OCI-LY3 (cell line): ENCODE data around the gene PSMA2.

Experiments
- H2AFZ ChIP-seq: fragments of 200-600, 300-600 bp; shearing (Covaris generic); 2 replicates; pipeline ENCODE4 v1.6.0; 2014; ENCODE audit warnings: antibody characterized with exemption, low read depth, low read length
- H3K27ac ChIP-seq: fragments of 200-600, 300-600 bp; sonication (generic); 2 replicates; pipeline ENCODE4 v1.5.1; 2014; ENCODE audit warnings: mild to moderate bottlenecking, low read length, moderate library complexity, mixed read lengths
- H3K27me3 ChIP-seq: fragments of 200-600, 300-600 bp; sonication (generic); 2 replicates; pipeline ENCODE4 v1.6.1; 2014; ENCODE audit warnings: low read depth, low read length, mixed read lengths
- H3K36me3 ChIP-seq: fragments of 200-600, 300-600 bp; sonication (generic); replicated peaks from 2 replicates; pipeline ENCODE3; 2014; ENCODE audit warnings: low read depth, low read length, mixed read lengths
- H3K4me1 ChIP-seq: fragments of 300-600, 200-600 bp; sonication (generic); 2 replicates; pipeline ENCODE4 v1.6.1; 2014; ENCODE audit warnings: low read length, mixed read lengths
- H3K4me2 ChIP-seq: fragments of 200-600, 300-600 bp; sonication (generic); 2 replicates; pipeline ENCODE4 v1.6.1; 2014; ENCODE audit warnings: low read length, mixed read lengths
- H3K4me3 ChIP-seq: fragments of 300-600, 200-600 bp; sonication (generic); 2 replicates; pipeline ENCODE4 v1.5.1; 2014; ENCODE audit warnings: antibody characterized with exemption, mild to moderate bottlenecking, low read length, moderate library complexity
- H3K79me2 ChIP-seq: fragments of 300-600, 200-600 bp; shearing (Covaris generic); 2 replicates; pipeline ENCODE4 v1.6.1; 2014; ENCODE audit warnings: mild to moderate bottlenecking, low read length, mixed read lengths
- H3K9ac ChIP-seq: fragments of 300-600, 200-600 bp; shearing (Covaris generic); 2 replicates; pipeline ENCODE4 v1.6.0; 2014; ENCODE audit warnings: mild to moderate bottlenecking, low read length, moderate library complexity
- H3K9me3 ChIP-seq: fragments of 200-600, 300-600 bp; shearing (Covaris generic); 2 replicates; pipeline ENCODE4 v1.6.1; 2014; ENCODE audit warnings: low read length, mixed read lengths; ENCODE audit not compliant: insufficient read depth
- H4K20me1 ChIP-seq: fragments of 200-600, 300-600 bp; sonication (generic); 2 replicates; pipeline ENCODE4 v1.6.1; 2016; ENCODE audit warnings: low read length, mixed read lengths; ENCODE audit not compliant: insufficient read depth
- CTCF ChIP-seq: fragments of 200-600, 300-600 bp; sonication (generic); IDR thresholded peaks from 2 replicates; pipeline ENCODE4 v1.5.1; 2014; ENCODE audit warnings: antibody characterized with exemption, low read length, low read depth
- EZH2phosphoT487 ChIP-seq: fragments of 200-600 bp; shearing (Covaris generic); IDR thresholded peaks from 2 replicates; pipeline ENCODE4 v1.6.1; 2018; ENCODE audit warnings: antibody characterized with exemption, mixed run types, low read depth

The PSMA2 gene

GRCh38 chr7:42950417-42950816, 18.4 kb upstream of the PSMA2 start:
- no peaks in the 10 kb centered on the region for H4K20me1 ChIP-seq
- TF ChIP-seq CTCF (no peak), EZH2phosphoT487 (no peak)
- no peaks in the 10 kb centered on the region for H3K79me2 ChIP-seq
- peaks cover 14% of the 10 kb centered on the region for H3K4me1 ChIP-seq
- H3K4me3 ChIP-seq = no peak overlapping the region
- H3K27me3 ChIP-seq = no peaks in the 10 kb centered on the region
- H3K27ac ChIP-seq = no peak overlapping the region
- no peaks in the 10 kb centered on the region for H3K9me3 ChIP-seq
- H3K9ac ChIP-seq = no peak overlapping the region
- H3K4me2 ChIP-seq = no peak overlapping the region
- no peak overlapping the region for H2AFZ ChIP-seq
- H3K36me3 ChIP-seq = peaks cover 3% of the 10 kb centered on the region

DNA sequence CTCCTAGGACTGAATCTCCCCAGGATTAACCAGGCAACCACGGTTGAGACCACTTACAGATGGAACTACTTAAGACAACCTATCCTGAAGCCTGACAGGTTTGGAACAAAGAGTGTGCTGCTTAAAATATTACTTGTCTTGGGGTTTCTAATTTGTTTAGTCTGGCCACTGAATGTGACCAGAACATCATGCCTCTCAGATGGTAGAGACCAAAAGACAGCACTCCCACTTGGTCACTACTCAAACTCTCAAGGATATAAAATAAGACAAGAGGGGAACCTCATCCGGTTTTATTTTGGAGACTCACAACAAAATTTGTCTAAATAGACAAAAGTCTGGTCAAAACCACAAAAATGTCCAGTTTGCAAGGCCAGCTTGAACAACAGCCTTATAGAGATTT, 15.5 kb upstream of the PSMA2 start:
- no peaks in the 10 kb centered on the region for H3K27me3 ChIP-seq
- no peak overlapping the region for H3K9ac ChIP-seq
- H2AFZ ChIP-seq = no peak overlapping the region
- TF ChIP-seq EZH2phosphoT487 = no peak
- TF ChIP-seq CTCF = no peak
- peaks cover 23% of the 10 kb centered on the region for H3K4me1 ChIP-seq
- H3K9me3 ChIP-seq = no peaks in the 10 kb centered on the region
- H4K20me1 ChIP-seq = no peaks in the 10 kb centered on the region
- no peak overlapping the region for H3K4me3 ChIP-seq
- no peak overlapping the region for H3K27ac ChIP-seq
- H3K79me2 ChIP-seq = no peaks in the 10 kb centered on the region
- H3K4me2 ChIP-seq = no peak overlapping the region
- H3K36me3 ChIP-seq = no peaks in the 10 kb centered on the region

GRCh38 chr7:42946627-42946950, 14.6 kb upstream of the PSMA2 start:
- H3K4me2 ChIP-seq = peak overlapping the region; percentile 79
- H3K27me3 ChIP-seq = no peaks in the 10 kb centered on the region
- H4K20me1 ChIP-seq = no peaks in the 10 kb centered on the region
- TF ChIP-seq CTCF = no peak
- TF ChIP-seq EZH2phosphoT487 = no peak
- H3K9ac ChIP-seq = peak overlapping the region; percentile 69; the same call in 1 of the 2 replicates
- peak overlapping the region; percentile 88; the same call in 1 of the 2 replicates for H2AFZ ChIP-seq
- no peaks in the 10 kb centered on the region for H3K9me3 ChIP-seq
- peaks cover 24% of the 10 kb centered on the region for H3K4me1 ChIP-seq
- H3K27ac ChIP-seq = peak overlapping the region; percentile 79
- no peaks in the 10 kb centered on the region for H3K36me3 ChIP-seq
- peak overlapping the region; percentile 67; the same call in 1 of the 2 replicates for H3K4me3 ChIP-seq
- H3K79me2 ChIP-seq = no peaks in the 10 kb centered on the region

DNA sequence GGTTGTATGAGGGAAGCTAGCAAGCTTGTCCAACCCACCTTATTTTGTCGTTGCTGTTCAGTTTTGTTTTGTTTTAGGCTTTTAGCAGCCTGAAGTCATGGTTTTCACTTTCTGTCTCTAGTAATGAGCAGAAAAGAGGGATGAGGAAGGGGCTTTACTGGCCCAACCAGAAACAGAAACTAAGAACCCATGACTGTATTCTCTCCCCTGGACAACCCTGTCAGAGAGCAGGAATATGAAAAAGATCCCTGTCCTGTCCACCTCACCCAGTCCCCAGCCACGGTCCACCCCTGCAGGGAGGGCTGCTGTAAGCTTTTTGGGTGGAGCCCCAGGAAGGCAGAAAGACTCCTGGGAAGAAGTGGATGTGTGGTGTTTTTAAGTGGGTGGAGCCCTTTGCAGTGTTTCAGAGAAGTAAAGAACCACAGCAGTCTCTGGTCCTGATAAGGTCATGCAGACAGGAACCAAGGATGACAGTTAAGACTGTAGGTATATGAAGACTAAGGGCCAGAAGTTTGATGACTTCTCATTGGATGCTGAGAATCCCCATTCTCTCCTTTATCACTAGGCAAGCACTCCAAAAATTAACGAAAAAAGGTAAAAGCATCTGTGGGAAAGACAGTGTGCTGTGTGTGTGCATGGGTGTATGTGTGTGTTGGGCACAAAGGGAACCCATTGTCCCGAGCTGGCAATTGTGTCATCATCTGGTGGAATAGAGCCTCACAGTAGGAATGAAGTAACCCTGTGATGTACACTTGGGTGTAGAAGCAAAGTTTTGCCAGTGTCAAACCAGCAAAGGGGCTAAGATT, 14.1 kb upstream of the PSMA2 start:
- Histone ChIP-seq H3K4me3 (peak overlapping the region; percentile 67), H3K4me2 (peak overlapping the region; percentile 79), H4K20me1 (no peaks in the 10 kb centered on the region), H3K36me3 (no peaks in the 10 kb centered on the region), H3K9me3 (no peaks in the 10 kb centered on the region), H3K27ac (peak overlapping the region; percentile 79), H3K9ac (peak overlapping the region; percentile 69), H3K27me3 (no peaks in the 10 kb centered on the region), H3K4me1 (peaks cover 28% of the 10 kb centered on the region), H2AFZ (peak overlapping the region; percentile 88), H3K79me2 (no peaks in the 10 kb centered on the region)
- TF ChIP-seq EZH2phosphoT487 (no peak), CTCF (no peak)
